GM12874 (cell line): ENCODE data around the gene C12orf60.

Source experiments
- CTCF ChIP-seq: IDR thresholded peaks from 2 replicates; pipeline ENCODE4 v1.5.1; 2011; ENCODE audit warnings: low read depth, mild to moderate bottlenecking, control low read depth, low read length, moderate library complexity; ENCODE audit not compliant: insufficient read depth

The C12orf60 gene

GRCh38 chr12:14774074-14774905 lies 29.2 kb upstream of the C12orf60 start:
- TF ChIP-seq CTCF = no peak

- TF ChIP-seq CTCF = no peak
Measured at GRCh38 chr12:14774906-14775635, 28.4 kb upstream of the C12orf60 start.

GRCh38 chr12:14775636-14775980 lies 27.9 kb upstream of the C12orf60 start:
- TF ChIP-seq CTCF = no peak

GRCh38 chr12:14776236-14776961 lies 27.1 kb upstream of the C12orf60 start:
- TF ChIP-seq CTCF = 0 out of 2 replicates have a peak, but pooled peaks have one; percentile 7

- TF ChIP-seq CTCF = no peak
Measured at GRCh38 chr12:14777271-14777670, 26.2 kb upstream of the C12orf60 start.

GRCh38 chr12:14779834-14780233 lies 23.6 kb upstream of the C12orf60 start:
- no peak for TF ChIP-seq CTCF

- TF ChIP-seq CTCF = no peak
Measured at GRCh38 chr12:14780859-14781258, 22.6 kb upstream of the C12orf60 start.
